Stomach (tissue), 9 donors: ENCODE data around the gene ANKRD10. TPM values are rescaled to one million over a fixed set of nuclear protein-coding genes. Genes with fewer than 3 reads are reported as not detected.

Source experiments
- DNase-seq, 2 donors: peaks; one replicate each; pipeline versions ENCODE4 v3.0.0 to v3.0.0-alpha.2; 2013 to 2019
- H3K27ac ChIP-seq, 5 donors: fragments of 200-600 bp in 4 of 5; sonication (generic) in 4 of 5; one replicate each; pipeline ENCODE4 v1.5.1; 2013 to 2019; ENCODE audit warnings: mild to moderate bottlenecking in 1 of 5, moderate library complexity in 1 of 5
- H3K27me3 ChIP-seq, 3 donors: fragments of 200-600 bp; sonication (generic); one replicate each; pipeline ENCODE4 v1.5.1; 2017 to 2019; ENCODE audit warnings: mixed run types in 1 of 3
- H3K36me3 ChIP-seq, 4 donors: fragments of 200-600 bp; sonication (generic); 1 replicate in 3 of 4; 2 replicates in 1 of 4; pipeline ENCODE4 v1.5.1; 2016 to 2019
- H3K4me1 ChIP-seq, 4 donors: fragments of 200-600 bp; sonication (generic); one replicate each; pipeline ENCODE4 v1.5.1; 2016 to 2019
- H3K4me3 ChIP-seq, 4 donors: fragments of 200-600 bp; sonication (generic) in 3 of 4; one replicate each; pipeline ENCODE4 v1.5.1; 2016 to 2019; ENCODE audit warnings: mild to moderate bottlenecking in 1 of 4
- H3K9me3 ChIP-seq, 4 donors: fragments of 200-600 bp; sonication (generic); one replicate each; pipeline ENCODE4 v1.5.1; 2016 to 2019
- CTCF ChIP-seq, 7 experiments: fragments of 450-650 bp in 4 of 7; fragments of 200-600 bp in 3 of 7; sonication (generic) in 3 of 7; IDR thresholded peaks; one replicate each; pipeline ENCODE4 v1.5.1; 2016 to 2019; ENCODE audit warnings: antibody characterized with exemption in 7 of 7, control low read depth in 2 of 7, mild to moderate bottlenecking in 1 of 7
- EP300 ChIP-seq: sonication (generic); formaldehyde crosslinking; IDR thresholded peaks from one replicate; pipeline ENCODE4 v1.6.1; 2017; ENCODE audit warnings: antibody characterized with exemption
- POLR2A ChIP-seq, 4 donors: fragments of 450-650 bp; IDR thresholded peaks; one replicate each; pipeline ENCODE4 v1.6.1; 2016; ENCODE audit warnings: antibody characterized with exemption in 4 of 4, control low read depth in 2 of 4, mild to moderate bottlenecking in 1 of 4, moderate library complexity in 1 of 4
- POLR2AphosphoS5 ChIP-seq, 3 donors: sonication (generic); formaldehyde crosslinking; IDR thresholded peaks; one replicate each; pipeline ENCODE4 v1.6.1; 2016; ENCODE audit warnings: antibody characterized with exemption in 3 of 3
- WGBS, 5 donors: extraction: QIAGEN DNeasy Blood & Tissue Kit in 3 of 5; methylation state at CpG; one replicate each; pipeline versions ENCODE4 v1.1.5 to v1.1.7; 2013 to 2018; 5-methylcytosine and 5-hydroxymethylcytosine counted together
- intact Hi-C: fragments of 100-400 bp; cut with DNase I; formaldehyde crosslinking; loops from one replicate; pipeline ENCODE4 v1.15.1; 2023; ENCODE audit warnings: low total_unique reads
- polyA plus RNA-seq, 3 donors: library from polyadenylated mRNA; stranded (reverse); fragments of 200-250 nt; gene quantifications; one replicate each; pipeline ENCODE4 v1.2.3, GENCODE V29; 2013
- small RNA-seq, 4 donors: library from RNA; depleted of rRNA; stranded (forward); fragments of <200 nt; gene quantifications; one replicate each; pipeline ENCODE3, GENCODE V24; 2016
- total RNA-seq, 5 donors: library from RNA; depleted of rRNA; stranded (reverse); fragments of >200 nt; gene quantifications; one replicate each; pipeline versions ENCODE4 v1.1.0 to v1.2.3, GENCODE V29; 2014 to 2016
- donor health status: healthy with polysubstance abuse.
- donor health status: Bipolar disorder and iron deficiency.
- donor health status: healthy.

ANKRD10 gene
- total and polyA plus RNA-seq, 8 donors: 37.4 to 246 (median 123) TPM

- Histone ChIP-seq H3K27me3 (peaks cover 0 to 27% (median 0%) of the 10 kb centered on the region in 3 donors), H3K36me3 (no peaks in the 10 kb centered on the region), H3K27ac (no peak overlapping the region), H3K4me1 (peaks cover 0 to 3% (median 0%) of the 10 kb centered on the region in 4 donors), H3K9me3 (no peaks in the 10 kb centered on the region), H3K4me3 (no peak overlapping the region)
- WGBS, 5 donors: 39 to 62% (median 54%) methylated on average over 11 to 16 of the region's 16 CpGs
- no peak for TF ChIP-seq CTCF (IDR thresholded peaks at IDR 0.05)
- TF ChIP-seq EP300: no peak
- DNase-seq: no peak
- intact Hi-C loops: no loop called here
Observed at GRCh38 chr13:110830800-110831371, 84.0 kb downstream of the ANKRD10 start.

DNA sequence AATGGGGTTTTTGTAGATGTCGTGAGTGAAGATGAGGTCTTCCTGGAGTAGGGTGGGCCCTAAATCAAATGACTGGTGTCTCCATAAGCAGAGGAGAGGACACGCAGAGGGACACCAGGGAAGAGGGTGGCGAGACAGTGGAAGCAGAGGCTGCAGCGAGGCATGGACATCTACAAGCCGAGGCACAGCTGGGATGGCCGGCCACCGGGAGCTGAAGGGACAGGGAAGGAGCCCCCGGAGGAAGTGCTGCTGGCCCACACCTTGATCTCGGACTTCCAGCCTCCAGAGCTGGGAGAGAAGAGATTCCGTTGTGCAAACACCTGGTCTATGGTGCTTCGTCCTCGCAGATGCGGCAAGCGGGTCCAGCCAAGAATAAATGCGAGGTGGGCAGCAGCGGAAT, 84.5 kb downstream of the ANKRD10 start:
- no peaks in the 10 kb centered on the region for H3K9me3 ChIP-seq
- TF ChIP-seq EP300 (no peak), POLR2A (IDR thresholded peaks at IDR 0.05) (no peak), CTCF (IDR thresholded peaks at IDR 0.05) (no peak), POLR2AphosphoS5 (IDR thresholded peaks at IDR 0.05) (no peak)
- intact Hi-C loops: no loop called here
- DNase-seq: no peak
- H3K27me3 ChIP-seq: peaks cover 0 to 27% (median 0%) of the 10 kb centered on the region in 3 donors
- no peaks in the 10 kb centered on the region for H3K36me3 ChIP-seq
- H3K27ac ChIP-seq: no peak overlapping the region
- H3K4me3 ChIP-seq: no peak overlapping the region
- 78 to 89% (median 82%) methylated on average over 15 to 16 of the region's 16 CpGs for WGBS, 5 donors
- H3K4me1 ChIP-seq: no peaks in the 10 kb centered on the region

DNA sequence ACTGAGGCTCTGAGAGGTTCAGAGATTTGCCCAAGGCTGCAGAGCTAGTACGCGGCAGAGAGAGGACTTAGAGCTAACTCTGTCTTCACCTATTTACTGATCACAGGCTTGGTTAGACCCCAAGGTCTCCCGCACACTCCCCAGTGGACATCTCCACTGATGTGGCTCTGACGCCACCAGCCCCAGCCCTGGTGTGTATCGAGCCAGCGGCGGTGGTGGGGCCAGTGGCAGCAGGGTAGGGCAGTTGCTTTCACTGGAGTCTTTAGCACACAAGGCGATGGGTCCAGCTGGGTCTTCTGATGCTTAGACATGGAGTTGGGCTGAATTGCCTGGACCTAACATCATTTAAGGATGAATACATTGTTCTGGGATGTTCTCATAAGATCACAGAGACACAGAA, 85.4 kb downstream of the ANKRD10 start:
- no peak overlapping the region for H3K27ac ChIP-seq
- 90 to 96% (median 94%) methylated on average over 6 to 8 of the region's 8 CpGs for WGBS, 5 donors
- H3K27me3 ChIP-seq: peaks cover 0 to 27% (median 0%) of the 10 kb centered on the region in 3 donors
- no peak overlapping the region for H3K4me3 ChIP-seq
- TF ChIP-seq CTCF (IDR thresholded peaks at IDR 0.05): no peak
- intact Hi-C loops: no loop called here
- no peaks in the 10 kb centered on the region for H3K9me3 ChIP-seq
- no peaks in the 10 kb centered on the region for H3K36me3 ChIP-seq
- H3K4me1 ChIP-seq: no peaks in the 10 kb centered on the region
- DNase-seq: no peak

- no peak overlapping the region for H3K27ac ChIP-seq
- no peak for DNase-seq
- no peak overlapping the region for H3K4me3 ChIP-seq
- intact Hi-C loops: no loop called here
- H3K4me1 ChIP-seq: no peaks in the 10 kb centered on the region
- no peaks in the 10 kb centered on the region for H3K9me3 ChIP-seq
- peaks cover 0 to 27% (median 0%) of the 10 kb centered on the region in 3 donors for H3K27me3 ChIP-seq
- 89 to 95% (median 91%) methylated on average over 9 of the region's 9 CpGs for WGBS, 5 donors
- no peaks in the 10 kb centered on the region for H3K36me3 ChIP-seq
- TF ChIP-seq EP300: no peak
- TF ChIP-seq POLR2AphosphoS5 (IDR thresholded peaks at IDR 0.05): no peak
- TF ChIP-seq POLR2A (IDR thresholded peaks at IDR 0.05): no peak
- TF ChIP-seq CTCF (IDR thresholded peaks at IDR 0.05): no peak
Observed at GRCh38 chr13:110828705-110829104, 86.2 kb downstream of the ANKRD10 start.

Small RNA genes within 50 kb of the gene (small RNA-seq; reads per million reads assigned to genes)
- 0 reads per million in 4 donors for gene AL442128.1

Other genes starting within 250 kb of the ANKRD10 start
- gene CARS2, start 209.0 kb downstream of the ANKRD10 start, total RNA-seq: 100 to 1,000 TPM in 1 of 5 donors, 10 to 100 TPM in 4; 59.4 to 247 (median 70.0) TPM
- gene CARS2, start 209.0 kb downstream of the ANKRD10 start, polyA plus RNA-seq: 10 to 100 TPM; 49.3 to 87.2 (median 81.4) TPM
- gene ING1, start 201.4 kb downstream of the ANKRD10 start, total RNA-seq: 10 to 100 TPM in 3 of 5 donors, 1 to 10 TPM in 2; 6.4 to 88.9 (median 12.9) TPM
- 1 to 10 TPM; 6.7 to 7.7 (median 7.0) TPM for gene ING1, start 201.4 kb downstream of the ANKRD10 start, polyA plus RNA-seq
- 100 to 1,000 TPM in 2 of 5 donors, 10 to 100 TPM in 3; 35.6 to 126 (median 91.9) TPM for gene ARHGEF7, start 200.2 kb upstream of the ANKRD10 start, total RNA-seq
- gene ARHGEF7, start 200.2 kb upstream of the ANKRD10 start, polyA plus RNA-seq: 10 to 100 TPM; 11.6 to 17.6 (median 11.9) TPM